ENCODE data around the gene MYH13.

The MYH13 gene

DNA sequence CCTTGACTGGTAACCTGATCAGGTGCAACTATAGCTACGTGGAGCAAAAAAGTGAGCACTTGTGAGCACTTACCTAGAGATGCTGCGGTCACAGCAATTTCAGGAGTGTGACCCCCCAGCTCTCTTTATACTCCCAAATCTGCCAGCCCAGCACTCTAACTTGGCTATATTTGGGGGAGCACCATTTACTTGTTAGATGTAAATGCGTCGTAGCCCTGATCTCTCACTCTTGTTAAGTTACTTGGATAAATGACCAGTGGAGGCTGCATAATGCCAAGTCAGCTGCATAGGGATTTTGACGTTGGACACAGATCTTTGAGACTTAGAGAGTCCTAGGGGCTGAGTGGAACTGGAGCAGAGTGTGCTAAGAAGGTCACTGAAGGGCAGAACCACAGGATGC, at the start of gene MYH13:
TSS of gene MYH13 (minus strand) at position 101 of the 400 bp plus-strand sequence. CDS start 8,476 bp downstream, outside the sequence.
- no peak for DNase-seq (ENCODE audit: low read depth)

DNA sequence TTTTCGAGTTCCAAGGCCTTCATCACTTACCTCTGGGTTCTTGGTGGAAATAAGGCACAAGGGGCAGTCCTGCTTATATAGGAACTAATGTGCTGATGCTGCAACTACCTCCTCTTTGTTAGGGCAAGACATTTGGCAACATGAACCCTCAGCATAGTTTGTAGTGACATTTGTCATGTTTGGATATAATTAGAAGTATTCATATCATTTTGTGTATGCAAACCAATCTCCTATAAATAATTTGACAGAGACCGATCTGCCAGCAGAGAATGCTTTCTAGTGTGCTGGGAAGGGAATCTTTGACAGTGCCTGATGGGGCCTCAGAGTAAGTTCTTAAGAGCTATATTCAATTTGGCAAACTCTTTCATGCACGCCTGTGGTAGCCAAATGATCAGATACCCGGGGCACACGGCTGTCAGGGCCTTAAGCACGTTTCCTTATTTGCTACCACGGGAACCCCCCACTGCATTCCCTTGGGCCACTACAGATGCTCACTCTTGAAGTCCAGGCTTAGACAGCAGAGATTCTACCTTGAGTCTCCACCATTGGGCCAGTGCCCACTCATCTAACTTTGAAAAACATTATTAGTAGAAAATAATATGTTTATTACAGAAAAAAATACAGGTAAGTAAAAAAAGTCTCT, 49.2 kb upstream of the MYH13 start, which contains the start of gene MYH8:
TSS of gene MYH8 (minus strand) at position 51 of the 643 bp plus-strand sequence. CDS start 1,723 bp downstream, outside the sequence.
- no peak for DNase-seq (ENCODE audit: low read depth)

DNA sequence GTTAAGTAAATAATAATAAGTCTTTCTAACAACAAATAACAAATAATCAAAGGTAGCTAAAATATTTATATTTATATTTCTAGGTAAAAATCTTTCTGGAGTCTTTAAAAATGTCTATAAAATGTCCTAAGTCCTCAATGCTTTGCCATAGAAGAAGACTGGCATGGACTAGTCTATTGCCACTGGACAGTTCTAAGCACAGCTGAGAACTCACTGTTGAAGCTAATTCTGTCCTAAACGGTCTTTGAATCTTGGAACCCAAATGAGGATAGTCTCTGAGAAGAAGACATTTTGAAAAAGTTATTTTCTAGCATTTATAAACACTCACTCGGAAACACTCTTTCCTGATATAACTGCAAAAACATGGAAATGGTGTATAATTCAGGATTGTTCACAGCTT, 48.4 kb upstream of the MYH13 start:
- no peak for DNase-seq (ENCODE audit: low read depth)

DNA sequence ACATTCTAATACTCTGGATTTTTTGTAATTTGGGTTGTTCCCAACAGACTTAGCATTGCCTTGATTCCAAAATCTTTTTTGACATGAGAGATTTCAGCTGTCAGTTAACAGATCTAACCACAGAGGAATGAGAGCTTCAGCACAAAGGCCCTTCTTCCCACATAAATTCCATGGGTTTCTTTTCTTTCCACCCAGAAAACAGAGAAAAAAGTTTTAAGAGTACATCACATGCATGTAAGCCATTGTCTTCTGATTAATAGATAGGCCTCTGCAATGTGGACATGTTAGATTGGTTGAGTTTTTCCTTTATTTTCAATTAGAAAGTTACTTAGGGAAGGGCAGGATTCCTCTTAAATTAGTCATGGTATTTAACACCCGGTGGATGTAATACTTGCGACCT, 48.0 kb upstream of the MYH13 start:
- DNase-seq (ENCODE audit: low read depth), result no peak

DNA sequence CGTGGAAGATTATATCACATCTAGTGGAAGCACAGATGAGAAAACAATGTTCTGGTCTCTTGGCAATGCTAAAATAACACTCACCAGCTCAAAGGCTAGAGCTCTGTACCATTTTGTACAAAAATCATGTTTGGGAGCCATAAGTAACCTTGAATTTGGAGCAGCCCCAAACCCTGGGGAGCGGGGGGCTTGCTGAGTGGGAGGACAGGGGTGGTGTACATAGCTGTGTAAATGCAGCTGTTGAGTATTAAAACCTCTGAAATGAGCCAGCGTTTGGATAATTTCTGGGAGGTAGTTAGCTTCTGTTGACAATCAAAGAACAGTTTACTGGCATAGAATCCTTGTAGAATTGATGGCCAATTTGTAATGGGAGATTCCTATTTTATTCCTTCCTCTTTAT, 44.6 kb upstream of the MYH13 start:
- DNase-seq (ENCODE audit: low read depth), result no peak

DNA sequence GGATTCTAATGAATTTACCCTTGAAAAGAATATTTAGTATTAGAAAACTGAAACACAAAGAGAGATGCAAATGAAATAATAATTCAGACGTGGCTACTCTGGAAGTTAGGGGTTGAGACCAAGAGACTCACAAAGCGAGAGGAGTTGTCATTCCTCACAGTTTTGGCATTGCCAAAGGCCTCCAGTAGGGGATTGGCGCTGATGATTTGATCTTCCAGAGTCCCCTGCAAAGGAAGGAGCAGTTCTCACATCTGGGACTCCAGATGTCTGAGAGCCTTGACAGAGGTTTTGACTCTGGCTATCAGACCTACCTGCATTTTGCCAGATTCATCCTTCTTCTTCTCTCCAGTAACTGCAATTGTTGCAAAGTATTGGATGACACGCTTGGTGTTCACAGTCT, 42.4 kb upstream of the MYH13 start:
- no peak for DNase-seq (ENCODE audit: low read depth)

DNA sequence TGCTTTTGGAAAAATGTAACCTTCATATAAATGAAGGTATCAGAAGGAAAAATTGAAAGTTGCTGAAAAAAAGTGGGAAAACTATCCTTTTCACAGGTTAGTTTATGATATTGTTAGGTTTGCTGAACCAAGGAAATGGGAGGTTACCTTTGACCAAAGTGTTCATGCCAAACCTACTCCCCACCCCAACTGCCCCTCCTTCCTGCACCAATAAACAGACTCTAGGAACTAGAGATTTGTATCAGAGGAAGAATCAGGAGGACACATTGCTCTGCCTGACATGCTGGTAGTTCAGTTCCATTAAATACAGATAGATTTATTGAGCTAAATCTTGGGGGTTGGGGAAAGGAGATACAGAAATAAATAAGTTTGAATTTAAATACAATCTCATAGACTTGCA, 30.8 kb upstream of the MYH13 start:
- DNase-seq (ENCODE audit: low read depth), result no peak

DNA sequence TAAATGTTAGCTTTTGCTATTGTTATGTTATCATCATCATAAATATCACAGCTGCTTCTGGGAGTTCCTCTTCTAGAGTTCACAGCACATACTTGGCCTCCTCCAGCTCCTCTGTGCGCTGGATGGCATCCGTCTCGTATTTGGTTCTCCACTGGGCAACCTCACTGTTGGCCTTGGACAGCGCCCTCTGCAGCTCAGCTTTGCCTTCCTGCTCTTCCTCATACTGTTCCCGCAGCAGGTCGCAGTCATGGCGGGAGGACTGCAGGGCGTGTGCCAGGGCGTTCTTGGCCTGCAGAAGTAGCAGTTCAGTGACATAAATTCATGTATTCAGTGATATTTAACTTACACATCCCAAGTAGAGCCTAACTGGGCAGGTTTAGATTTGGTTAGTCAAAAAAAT, 25.5 kb upstream of the MYH13 start:
- no peak for DNase-seq (ENCODE audit: low read depth)

DNA sequence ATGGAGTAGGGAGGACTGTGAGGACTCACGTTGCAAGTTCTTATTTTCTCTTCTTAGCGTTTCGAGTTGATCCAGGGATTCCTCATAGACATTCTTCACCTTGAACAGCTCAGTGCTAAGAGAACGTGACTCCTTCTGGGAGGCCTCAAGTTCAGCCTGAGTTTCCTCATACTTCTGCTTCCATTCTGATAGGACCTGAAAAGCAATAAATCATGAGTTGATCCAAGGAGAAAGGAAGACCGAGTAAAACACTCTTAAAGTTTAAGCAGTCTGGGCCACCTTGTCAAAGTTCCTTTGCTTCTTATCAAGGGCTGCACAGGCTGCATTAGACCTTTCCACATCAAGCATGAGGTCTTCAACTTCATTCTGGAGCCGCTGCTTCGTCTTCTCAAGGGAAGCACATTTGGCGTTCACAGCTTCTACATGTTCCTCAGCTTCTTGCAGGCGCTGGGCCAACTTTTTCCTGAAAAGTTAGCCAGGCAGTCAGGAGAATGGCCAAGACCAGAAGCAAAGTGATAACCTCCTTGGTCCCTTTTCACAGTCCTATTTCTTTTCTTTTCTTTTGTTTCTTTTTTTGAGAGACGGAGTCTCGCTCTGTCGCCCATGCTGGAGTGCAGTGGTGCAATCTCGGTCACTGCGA, 23.8 kb upstream of the MYH13 start:
- no peak for DNase-seq (ENCODE audit: low read depth)

DNA sequence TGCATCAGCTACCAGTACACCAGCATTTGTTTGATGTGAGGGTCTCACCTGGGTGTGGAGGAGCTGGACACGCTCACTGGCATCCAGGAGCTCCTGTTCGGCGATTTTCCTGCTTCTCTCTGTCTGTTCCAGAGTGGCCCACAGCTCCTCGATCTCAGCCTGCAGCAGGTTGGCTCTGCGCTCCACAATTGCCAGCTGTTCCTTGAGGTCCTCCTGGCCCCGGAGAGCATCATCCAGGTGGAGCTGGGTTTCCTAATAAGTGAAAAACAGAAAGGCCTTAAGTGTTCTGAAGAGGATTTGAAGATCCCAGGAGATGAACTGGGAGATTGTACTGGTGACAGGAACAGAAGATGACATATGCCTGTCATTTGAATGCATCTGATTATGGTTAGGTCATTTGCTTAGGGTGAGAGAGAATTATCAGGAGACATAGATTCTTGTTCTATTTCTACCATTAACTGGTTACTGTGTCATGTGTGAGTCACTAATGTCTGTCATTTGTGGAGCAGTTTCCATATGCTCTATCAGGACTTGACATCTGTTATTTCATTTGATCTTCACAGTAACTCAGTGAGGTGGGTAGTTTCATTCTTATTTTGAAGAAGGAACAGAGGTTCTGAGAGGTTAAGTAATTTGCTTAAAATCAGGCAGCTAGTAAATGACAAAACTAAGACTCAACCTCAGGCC, 21.5 kb upstream of the MYH13 start:
- no peak for DNase-seq (ENCODE audit: low read depth)

DNA sequence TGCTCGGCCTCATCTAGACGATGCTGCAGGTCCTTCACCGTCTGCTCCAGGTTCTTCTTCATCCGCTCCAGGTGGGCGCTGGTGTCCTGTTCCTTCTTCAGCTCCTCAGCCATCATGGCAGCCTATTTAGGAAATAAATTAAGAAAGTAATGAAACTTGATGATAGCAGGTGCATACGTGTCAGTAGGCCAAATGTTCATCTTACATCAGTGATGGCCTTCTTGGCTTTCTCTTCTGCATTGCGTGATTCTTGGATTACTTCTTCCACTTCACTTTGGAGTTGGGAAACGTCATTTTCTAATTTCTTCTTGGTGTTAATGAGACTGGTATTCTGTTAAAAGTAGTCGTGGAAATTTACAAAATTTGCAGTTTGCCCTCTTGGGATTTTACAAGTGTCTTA, 20.1 kb upstream of the MYH13 start:
- DNase-seq (ENCODE audit: low read depth), result no peak

DNA sequence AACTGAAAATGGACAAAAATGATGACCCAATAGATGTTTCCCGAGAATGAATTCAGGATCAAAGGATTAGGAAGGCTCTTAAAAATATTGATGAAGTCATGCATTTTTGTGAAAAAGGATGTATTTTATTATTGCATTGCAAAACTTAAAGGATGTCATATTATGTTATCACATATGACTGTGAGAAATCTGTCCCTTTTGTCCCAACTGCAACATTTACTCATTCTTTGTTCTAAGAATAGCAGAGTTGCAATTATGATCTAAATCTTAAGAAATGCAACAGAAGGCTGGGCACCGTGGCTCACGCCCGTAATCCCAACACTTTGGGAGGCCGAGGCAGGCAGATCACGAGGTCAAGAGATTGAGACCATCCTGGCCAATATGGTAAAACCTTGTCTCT, 13.1 kb upstream of the MYH13 start:
- DNase-seq (ENCODE audit: low read depth), result no peak

DNA sequence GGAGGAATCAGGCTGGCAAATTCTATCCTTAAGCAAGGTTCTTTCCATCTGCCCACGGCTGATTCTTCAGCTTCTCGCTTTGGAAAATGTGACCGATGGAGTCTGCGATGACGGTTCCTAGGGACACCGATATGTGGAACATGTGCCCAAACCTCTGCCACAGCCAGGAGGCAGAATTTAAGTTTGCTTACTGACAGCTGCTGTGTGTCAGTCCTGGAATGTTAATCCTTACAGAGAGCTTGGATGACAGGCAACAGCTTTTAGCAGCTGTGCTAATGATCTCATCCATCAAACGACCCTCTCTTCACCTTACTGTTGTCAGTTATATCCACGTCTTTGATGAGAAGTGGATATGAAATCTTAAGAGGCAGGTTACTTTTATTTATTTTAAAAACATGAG, 11.4 kb upstream of the MYH13 start:
- no peak for DNase-seq (ENCODE audit: low read depth)

DNA sequence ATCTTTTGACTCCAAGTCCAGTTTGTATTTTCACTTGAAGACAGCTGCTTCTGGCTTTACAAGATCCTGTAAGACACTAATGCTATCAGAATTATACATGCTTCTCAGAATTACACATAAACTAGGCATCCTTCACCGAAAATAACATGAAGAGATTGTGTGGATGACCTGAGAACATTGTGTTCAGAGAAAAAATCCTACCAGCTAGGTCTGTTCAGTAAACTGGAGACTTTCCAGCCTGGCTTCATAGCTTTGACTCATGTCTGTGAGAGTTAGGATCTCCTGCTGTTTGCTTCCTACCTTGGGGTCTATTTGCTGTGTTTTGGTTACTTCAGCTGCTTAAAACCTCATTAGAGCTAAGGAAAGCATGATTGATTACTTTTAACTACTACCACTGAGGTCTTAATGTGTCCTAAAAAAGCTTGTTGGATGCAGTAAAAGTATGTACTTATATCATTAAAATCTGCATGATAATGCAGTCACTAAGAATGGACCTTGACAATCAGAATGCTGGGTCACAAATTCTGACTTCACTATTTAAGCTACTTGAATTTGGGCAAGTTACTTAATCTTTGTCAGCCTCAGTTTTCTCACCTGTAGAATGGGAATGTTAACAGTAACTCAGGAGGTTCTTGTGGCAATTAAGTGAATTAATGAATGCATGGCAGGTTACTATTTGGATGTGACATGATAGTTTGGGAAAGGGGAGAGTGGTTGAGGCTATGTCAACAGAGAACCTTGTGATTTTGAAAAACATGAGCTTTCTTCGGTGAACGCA, 8.0 kb upstream of the MYH13 start:
- DNase-seq (ENCODE audit: low read depth), result no peak

DNA sequence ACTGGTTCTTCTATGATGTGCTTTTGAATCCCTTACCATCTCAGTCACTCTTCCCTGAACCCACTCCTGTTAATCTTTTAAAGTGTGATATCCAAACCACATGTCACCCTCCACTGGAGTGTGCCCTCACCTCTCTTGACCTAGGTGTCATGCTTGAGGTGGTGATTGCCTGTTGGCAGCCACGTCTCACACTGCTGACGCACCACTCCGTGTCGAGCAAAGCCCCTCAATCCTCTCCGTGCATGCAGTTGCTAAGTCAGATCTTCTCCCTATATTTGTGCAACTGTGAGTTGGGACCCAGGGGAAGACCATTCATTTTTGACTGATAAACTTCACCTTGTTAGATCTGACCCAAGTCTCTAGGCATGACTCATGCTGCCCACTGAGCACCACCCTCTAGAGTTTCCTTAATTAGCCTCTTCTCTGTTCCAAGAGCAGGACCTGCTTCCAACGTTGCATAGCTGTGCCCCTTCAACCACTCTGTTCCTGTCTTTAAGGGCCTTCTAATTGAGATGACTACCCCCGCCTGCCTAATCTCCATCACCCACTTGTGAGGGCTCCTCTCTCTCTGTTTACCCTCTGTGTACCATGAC, 2.7 kb downstream of the MYH13 start:
- no peak for DNase-seq (ENCODE audit: low read depth)

DNA sequence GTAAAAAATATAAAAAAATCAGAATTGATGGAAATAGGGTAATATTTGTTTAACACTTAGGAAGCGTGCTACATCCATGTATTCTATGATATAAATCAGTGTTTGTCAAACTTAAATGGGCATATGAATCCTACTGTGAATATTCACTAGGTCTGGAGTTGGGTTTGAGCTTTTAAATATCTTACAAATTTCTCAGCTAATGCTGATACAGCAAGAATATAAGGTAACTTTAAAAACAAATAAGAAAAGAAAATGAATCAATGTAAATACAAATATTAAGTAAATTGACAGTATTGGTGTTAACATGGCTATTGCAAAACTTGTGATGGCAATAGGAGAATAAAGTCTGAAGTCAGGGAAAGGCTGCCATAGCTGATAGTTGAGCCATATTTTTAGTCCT, 3.6 kb downstream of the MYH13 start:
- no peak for DNase-seq (ENCODE audit: low read depth)

DNA sequence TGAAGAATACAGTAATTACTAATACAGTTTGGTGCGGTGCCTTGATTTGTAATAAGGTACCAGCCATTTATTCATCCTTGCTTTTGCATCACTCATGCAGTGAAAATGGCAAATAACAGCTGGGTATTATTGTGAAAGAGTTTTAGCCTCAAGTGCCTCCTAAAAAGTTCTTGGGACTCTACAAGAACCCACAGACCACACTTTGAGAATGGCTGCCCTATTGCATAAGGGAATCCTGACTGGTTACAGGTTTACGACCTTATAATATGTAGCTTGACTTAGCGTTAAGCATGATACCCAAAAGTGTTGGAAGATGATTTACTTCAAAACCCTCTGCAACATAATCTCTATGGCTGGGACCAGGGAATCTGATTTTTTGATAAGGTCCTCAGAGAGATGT, 4.2 kb downstream of the MYH13 start:
- DNase-seq (ENCODE audit: low read depth), result no peak

DNA sequence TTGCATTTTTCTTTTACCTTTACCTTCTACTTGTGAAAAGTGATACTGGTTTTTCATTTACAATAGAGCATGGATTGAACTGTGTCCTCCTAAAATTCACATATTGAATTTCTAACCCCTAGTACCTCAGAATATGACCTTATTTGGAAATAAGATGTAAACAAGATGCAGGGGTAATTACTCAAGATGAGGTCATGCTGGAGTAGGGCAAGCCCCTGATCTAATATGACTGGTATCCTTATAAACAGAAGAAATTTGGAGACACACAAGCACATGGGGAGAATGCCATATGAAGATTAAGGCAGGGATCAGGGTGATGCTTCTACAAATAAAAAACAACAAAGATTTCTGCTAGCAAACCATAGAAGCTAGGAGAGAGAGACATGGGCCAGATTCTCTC, 12.2 kb downstream of the MYH13 start:
- DNase-seq (ENCODE audit: low read depth), result no peak

DNA sequence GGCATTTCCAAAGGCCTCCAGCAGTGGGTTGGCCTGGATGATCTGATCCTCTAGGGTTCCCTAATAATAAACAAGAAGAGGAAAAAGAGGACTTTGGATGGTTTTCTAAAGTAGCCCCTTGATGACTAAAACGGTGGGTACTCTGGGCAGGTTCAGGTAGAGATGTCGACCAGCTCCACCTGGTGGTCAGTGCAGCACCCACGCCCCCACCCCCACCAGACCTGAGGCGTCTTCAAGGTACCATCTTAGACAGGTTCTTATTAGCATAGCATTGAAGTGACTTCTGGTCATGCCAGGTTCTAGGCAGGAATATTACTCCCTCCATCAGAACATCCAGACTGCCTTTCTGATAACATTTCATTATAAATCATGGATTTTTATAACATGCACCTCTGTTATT, 15.0 kb downstream of the MYH13 start:
- no peak for DNase-seq (ENCODE audit: low read depth)

DNA sequence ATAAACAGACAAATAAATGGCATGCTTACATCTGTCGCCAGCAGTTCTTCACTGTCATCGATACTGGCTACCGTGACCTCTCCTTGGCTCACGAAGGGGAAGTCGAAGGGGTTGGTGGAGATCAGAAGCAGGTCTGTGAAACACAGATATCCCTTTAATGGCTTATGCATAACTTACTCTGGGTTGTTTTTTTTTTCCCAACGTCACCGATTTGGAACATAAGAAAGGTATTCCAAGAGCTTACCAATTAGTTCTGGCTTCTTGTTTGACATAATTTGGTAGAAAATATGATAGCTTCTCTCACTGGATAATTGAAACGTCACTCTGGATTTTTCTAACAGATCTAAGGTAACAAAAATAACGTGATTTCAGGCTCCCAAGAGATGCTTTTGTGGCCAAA, 18.2 kb downstream of the MYH13 start:
- DNase-seq (ENCODE audit: low read depth), result no peak

DNA sequence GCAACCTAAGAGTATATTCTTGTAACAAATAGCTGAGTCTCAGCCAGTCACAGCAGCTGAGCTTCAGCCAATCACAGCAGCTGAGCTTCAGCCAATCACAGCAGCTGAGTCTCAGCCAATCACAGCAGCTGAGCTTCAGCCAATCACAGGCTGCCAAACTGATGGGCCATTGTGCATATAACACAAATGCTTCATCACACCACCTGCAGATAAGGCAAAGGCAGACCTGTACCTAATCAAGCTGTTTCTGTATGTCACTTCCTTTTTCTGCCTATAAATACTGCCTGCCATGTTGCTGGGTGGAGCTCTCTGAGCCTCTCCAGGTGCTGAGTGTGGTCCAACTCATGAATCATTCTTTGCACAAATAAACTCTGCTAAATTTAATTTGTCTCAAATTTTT, 19.9 kb downstream of the MYH13 start:
- no peak for DNase-seq (ENCODE audit: low read depth)

DNA sequence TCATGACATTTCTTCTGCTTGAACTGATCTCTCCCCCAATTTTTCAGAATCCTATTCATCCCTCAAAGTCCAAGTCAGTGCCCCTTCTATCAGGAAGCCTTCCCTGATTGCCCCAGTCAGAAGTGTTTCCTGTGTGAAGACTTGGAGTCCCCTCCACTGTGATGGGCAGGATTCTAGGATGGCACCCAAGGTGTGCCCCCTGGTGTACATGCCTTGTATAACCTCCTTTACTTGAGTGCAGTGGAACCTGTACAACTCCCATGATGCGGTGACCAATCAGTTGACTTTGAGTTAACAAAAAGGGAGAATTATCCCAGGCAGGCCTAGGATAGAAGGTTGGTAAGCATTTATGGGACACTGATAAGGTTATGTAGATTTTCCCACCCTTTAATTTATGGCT, 23.4 kb downstream of the MYH13 start:
- DNase-seq (ENCODE audit: low read depth), result no peak

Data from stimulated activated CD8-positive, alpha-beta memory T cell treated with anti-CD3 and anti-CD28 coated beads, Interleukin-12 subunit alpha, Interleukin-12 subunit beta, amount 100 ng/mL, for 4 hours (primary cell).